Measurements from ENCODE around the gene BOD1L1. TPM values are rescaled to one million over a fixed set of nuclear protein-coding genes. Genes with fewer than 3 reads are reported as not detected.

The BOD1L1 gene
- total and polyA plus RNA-seq, 2 experiments from 2014 or later, result 18.2 to 43.2 TPM

GRCh38 chr4:13653766-13654161, 26.2 kb upstream of the BOD1L1 start (continued):
- no peak for TF ChIP-seq ZNF462 (CRISPR knock-in tag; IDR thresholded peaks at IDR 0.05)

GRCh38 chr4:13647031-13647430, 19.5 kb upstream of the BOD1L1 start:
- H3K36me3 Mint-ChIP-seq (ENCODE audit: low read depth), result no peaks in the 10 kb centered on the region
- H3K27me3 Mint-ChIP-seq (ENCODE audit: insufficient read depth, low read depth, poor library complexity), result peaks cover 5% of the 10 kb centered on the region
- Histone ChIP-seq H3K36me3 (ENCODE audit: insufficient read depth) (no peaks in the 10 kb centered on the region), H3K4me1 (ENCODE audit: insufficient read depth) (peaks cover 14% of the 10 kb centered on the region), H3K27me3 (ENCODE audit: insufficient read depth) (no peaks in the 10 kb centered on the region), H3K4me3 (no peak overlapping the region), H3K79me2 (replicated peaks; ENCODE audit: insufficient read depth) (no peaks in the 10 kb centered on the region), H3K4me2 (peak overlapping the region; percentile 37; the same call in 1 of the 2 replicates), H3F3A (replicated peaks; ENCODE audit: low read depth) (no peaks in the 10 kb centered on the region), H3K27ac (ENCODE audit: low read depth) (peak overlapping the region; percentile 65; the same call in 1 of the 2 replicates), H2AFZ (peak overlapping the region; percentile 76), H4K20me1 (replicated peaks; ENCODE audit: insufficient read depth) (no peaks in the 10 kb centered on the region), H3K9me2 (ENCODE audit: insufficient read depth) (peaks cover 17% of the 10 kb centered on the region)
- H3K9me3 Mint-ChIP-seq, result no peaks in the 10 kb centered on the region
- no peak overlapping the region for H3K4me3 Mint-ChIP-seq
- ATAC-seq (peak; percentile 59), DNase-seq (ENCODE audit: low spot score) (peak; percentile 24)
- no peak for TF ChIP-seq REST (IDR thresholded peaks at IDR 0.05; ENCODE audit: unreplicated experiment)
- H3K27ac Mint-ChIP-seq, result no peak overlapping the region
- peaks cover 15% of the 10 kb centered on the region for H3K4me1 Mint-ChIP-seq
